GM19328 (cell line): ENCODE data around the gene CALHM5.
"Not testable (repeated sequence)": the region's sequence is repeated elsewhere in the genome, so short reads cannot be mapped to it uniquely, and the experiment has no call there.

Experiments
- ATAC-seq: cut with Tn5 transposase; IDR thresholded peaks from one replicate; pipeline ENCODE4 v1.9.1; 2021; ENCODE audit warnings: mild to moderate bottlenecking, moderate library complexity; ENCODE audit not compliant: unreplicated experiment

CALHM5 gene

GRCh38 chr6:116511424-116512110, at the start of gene CALHM5:
CALHM5 (plus strand) TSS chr6:116511639; CDS start chr6:116511697, 58 bp downstream.
- ATAC-seq: no peak

- peak; percentile 91 for ATAC-seq
Measured at GRCh38 chr6:116461932-116462885, 49.2 kb upstream of the CALHM5 start.

GRCh38 chr6:116463301-116463700, 48.1 kb upstream of the CALHM5 start:
- ATAC-seq: no peak

- no peak for ATAC-seq
Measured at GRCh38 chr6:116465246-116465645, 46.2 kb upstream of the CALHM5 start.

GRCh38 chr6:116467096-116467495, 44.3 kb upstream of the CALHM5 start:
- ATAC-seq: no peak

GRCh38 chr6:116467514-116467913, 43.9 kb upstream of the CALHM5 start:
- no peak for ATAC-seq

GRCh38 chr6:116468293-116468692, 43.1 kb upstream of the CALHM5 start:
- ATAC-seq: no peak

GRCh38 chr6:116471531-116471930, 39.9 kb upstream of the CALHM5 start:
- ATAC-seq: no peak

GRCh38 chr6:116472706-116473105, 38.7 kb upstream of the CALHM5 start:
- ATAC-seq: no peak

- ATAC-seq: no peak
Measured at GRCh38 chr6:116475141-116475540, 36.3 kb upstream of the CALHM5 start.

GRCh38 chr6:116476002-116476678, 35.3 kb upstream of the CALHM5 start:
- ATAC-seq: peak; percentile 100

GRCh38 chr6:116482780-116483179, 28.7 kb upstream of the CALHM5 start:
- no peak for ATAC-seq

GRCh38 chr6:116483616-116484015, 27.8 kb upstream of the CALHM5 start:
- ATAC-seq: no peak

GRCh38 chr6:116485559-116486184, 25.8 kb upstream of the CALHM5 start:
- ATAC-seq: no peak

GRCh38 chr6:116491610-116492330, 19.7 kb upstream of the CALHM5 start:
- ATAC-seq: no peak

GRCh38 chr6:116492331-116493067, 18.9 kb upstream of the CALHM5 start:
- no peak for ATAC-seq

- ATAC-seq: not testable (repeated sequence)
Measured at GRCh38 chr6:116495161-116495560, 16.3 kb upstream of the CALHM5 start.

- no peak for ATAC-seq
Measured at GRCh38 chr6:116497113-116497676, 14.2 kb upstream of the CALHM5 start.

- no peak for ATAC-seq
Measured at GRCh38 chr6:116500969-116501433, 10.4 kb upstream of the CALHM5 start.
